Hippocampal formation (tissue), 2 donors: ENCODE data around the gene RGS7.
"Not testable (repeated sequence)": the region's sequence is repeated elsewhere in the genome, so short reads cannot be mapped to it uniquely, and the experiment has no call there.

ENCODE experiments used
- DNase-seq, 2 donors: peaks; one replicate each; lab custom pipeline; 2025; lab: John Stamatoyannopoulos, UW

The RGS7 gene

GRCh38 chr1:240917976-240918375 is 439.0 kb downstream of the RGS7 start:
- no peak for DNase-seq

GRCh38 chr1:240914506-240914905 is 442.5 kb downstream of the RGS7 start:
- no peak for DNase-seq

- DNase-seq: no peak
Observed at GRCh38 chr1:240912821-240913220, 444.2 kb downstream of the RGS7 start.

GRCh38 chr1:240909701-240910457 is 447.1 kb downstream of the RGS7 start:
- DNase-seq: no peak

GRCh38 chr1:240906477-240906876 is 450.5 kb downstream of the RGS7 start:
- no peak for DNase-seq

GRCh38 chr1:240905225-240905765 is 451.7 kb downstream of the RGS7 start:
- DNase-seq: no peak

GRCh38 chr1:240895424-240895823 is 461.6 kb downstream of the RGS7 start:
- DNase-seq: not testable (repeated sequence)

GRCh38 chr1:240888787-240889048 is 468.3 kb downstream of the RGS7 start:
- no peak for DNase-seq

GRCh38 chr1:240888039-240888786 is 468.8 kb downstream of the RGS7 start:
- DNase-seq: no peak

- no peak for DNase-seq
Observed at GRCh38 chr1:240883490-240883889, 473.5 kb downstream of the RGS7 start.

GRCh38 chr1:240882656-240883308 is 474.2 kb downstream of the RGS7 start:
- DNase-seq: not testable (repeated sequence)

- DNase-seq: no peak
Observed at GRCh38 chr1:240878631-240879030, 478.4 kb downstream of the RGS7 start.

GRCh38 chr1:240877605-240878004 is 479.4 kb downstream of the RGS7 start:
- DNase-seq: no peak

GRCh38 chr1:240876071-240876470 is 480.9 kb downstream of the RGS7 start:
- DNase-seq: no peak

- no peak for DNase-seq
Observed at GRCh38 chr1:240869071-240869470, 487.9 kb downstream of the RGS7 start.

GRCh38 chr1:240866724-240867123 is 490.3 kb downstream of the RGS7 start:
- DNase-seq: no peak

GRCh38 chr1:240860023-240860422 is 497.0 kb downstream of the RGS7 start:
- no peak for DNase-seq

- DNase-seq: no peak
Observed at GRCh38 chr1:240854367-240854766, 502.6 kb downstream of the RGS7 start.

- DNase-seq: no peak
Observed at GRCh38 chr1:240847325-240847724, 509.7 kb downstream of the RGS7 start.

GRCh38 chr1:240844486-240844885 is 512.5 kb downstream of the RGS7 start:
- DNase-seq: no peak

GRCh38 chr1:240843798-240844197 is 513.2 kb downstream of the RGS7 start:
- DNase-seq: no peak

- DNase-seq: no peak
Observed at GRCh38 chr1:240836271-240836670, 520.7 kb downstream of the RGS7 start.

GRCh38 chr1:240835291-240835690 is 521.7 kb downstream of the RGS7 start:
- DNase-seq: no peak
